GM23338 (cell line): ENCODE results near the gene SETBP1.

Experiments used
- JUNB ChIP-seq: IDR thresholded peaks from one replicate; pipeline ENCODE4 v1.6.1; 2016; ENCODE audit warnings: antibody characterized with exemption; ENCODE audit not compliant: unreplicated experiment
- POLR2AphosphoS5 ChIP-seq: IDR thresholded peaks from 2 replicates; pipeline ENCODE4 v1.6.1; 2016; ENCODE audit warnings: antibody characterized with exemption, low read depth

DNA sequence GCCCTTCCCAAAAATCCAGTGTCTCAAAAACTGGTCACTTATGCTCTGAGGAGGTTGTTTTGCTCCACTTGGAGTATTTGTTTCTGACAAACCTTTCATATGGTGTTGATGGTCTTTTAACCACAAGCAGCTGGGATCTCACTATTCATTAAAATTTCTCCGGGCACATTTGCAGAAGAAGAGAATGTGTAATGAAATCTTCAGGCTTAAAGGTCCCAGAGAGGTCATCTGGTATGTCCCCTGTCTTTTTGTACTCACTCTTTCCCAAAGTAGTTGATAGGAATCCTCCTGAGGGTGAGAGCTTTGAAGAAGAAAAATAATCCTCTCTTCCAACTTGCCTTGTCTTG is 430.8 kb downstream of the SETBP1 start:
- TF ChIP-seq JUNB (no peak), POLR2AphosphoS5 (no peak)
